ENCODE measurements around the gene CFDP1.

CFDP1 gene

GRCh38 chr16:75345711-75346110 is 87.6 kb downstream of the CFDP1 start:
- no peak overlapping the region for H3K9ac ChIP-seq (ENCODE audit: low read length)
- no peak overlapping the region for H3K27ac ChIP-seq (ENCODE audit: low read depth, low read length, poor library complexity, severe bottlenecking)
- no peak overlapping the region for H2AFZ ChIP-seq (ENCODE audit: low read length)
- H4K20me1 ChIP-seq (ENCODE audit: insufficient read depth, low read length): no peaks in the 10 kb centered on the region
- no peaks in the 10 kb centered on the region for H3K79me2 ChIP-seq (ENCODE audit: insufficient read depth, low read length)
- no peaks in the 10 kb centered on the region for H3K27me3 ChIP-seq (ENCODE audit: insufficient read depth, low read length)
- H3K4me1 ChIP-seq (ENCODE audit: insufficient read depth, low read length, severe bottlenecking): no peaks in the 10 kb centered on the region
- H3K4me3 ChIP-seq (ENCODE audit: low read depth, low read length, poor library complexity, severe bottlenecking): no peak overlapping the region
- H3K4me2 ChIP-seq (ENCODE audit: low read length): no peak overlapping the region
- H3K9me3 ChIP-seq (ENCODE audit: low read length): no peaks in the 10 kb centered on the region
- no peaks in the 10 kb centered on the region for H3K9me2 ChIP-seq (ENCODE audit: low read depth, low read length)
- H3K36me3 ChIP-seq (ENCODE audit: insufficient read depth, low read length): no peaks in the 10 kb centered on the region
- TF ChIP-seq CTCF (IDR thresholded peaks at IDR 0.05; ENCODE audit: low read length): no peak
- no peak for TF ChIP-seq EZH2 (IDR thresholded peaks at IDR 0.05; ENCODE audit: borderline replicate concordance, low read length)
- H3F3A ChIP-seq (ENCODE audit: insufficient read depth, low read length): no peaks in the 10 kb centered on the region

- 0 out of 2 replicates have a peak, but pooled peaks cover 10% of the 10 kb centered on the region for H3K36me3 ChIP-seq (ENCODE audit: insufficient read depth, low read length)
- H4K20me1 ChIP-seq (ENCODE audit: insufficient read depth, low read length): no peaks in the 10 kb centered on the region
- H3K9me2 ChIP-seq (ENCODE audit: low read depth, low read length): no peaks in the 10 kb centered on the region
- no peak overlapping the region for H2AFZ ChIP-seq (ENCODE audit: low read length)
- no peaks in the 10 kb centered on the region for H3K9me3 ChIP-seq (ENCODE audit: low read length)
- no peak overlapping the region for H3K27ac ChIP-seq (ENCODE audit: low read depth, low read length, poor library complexity, severe bottlenecking)
- TF ChIP-seq CTCF (IDR thresholded peaks at IDR 0.05; ENCODE audit: low read length): no peak
- no peak for TF ChIP-seq EZH2 (IDR thresholded peaks at IDR 0.05; ENCODE audit: borderline replicate concordance, low read length)
- H3F3A ChIP-seq (ENCODE audit: insufficient read depth, low read length): no peaks in the 10 kb centered on the region
- H3K9ac ChIP-seq (ENCODE audit: low read length): no peak overlapping the region
- H3K4me3 ChIP-seq (ENCODE audit: low read depth, low read length, poor library complexity, severe bottlenecking): no peak overlapping the region
- H3K4me1 ChIP-seq (ENCODE audit: insufficient read depth, low read length, severe bottlenecking): no peaks in the 10 kb centered on the region
- no peaks in the 10 kb centered on the region for H3K79me2 ChIP-seq (ENCODE audit: insufficient read depth, low read length)
- no peak overlapping the region for H3K4me2 ChIP-seq (ENCODE audit: low read length)
- no peaks in the 10 kb centered on the region for H3K27me3 ChIP-seq (ENCODE audit: insufficient read depth, low read length)
These were observed 89.4 kb downstream of the CFDP1 start for GRCh38 chr16:75343941-75344340.

- Histone ChIP-seq H3K9me3 (ENCODE audit: low read length) (no peaks in the 10 kb centered on the region), H2AFZ (ENCODE audit: low read length) (no peak overlapping the region), H3K27me3 (ENCODE audit: insufficient read depth, low read length) (no peaks in the 10 kb centered on the region), H4K20me1 (ENCODE audit: insufficient read depth, low read length) (no peaks in the 10 kb centered on the region), H3K9me2 (ENCODE audit: low read depth, low read length) (no peaks in the 10 kb centered on the region), H3F3A (ENCODE audit: insufficient read depth, low read length) (no peaks in the 10 kb centered on the region), H3K4me1 (ENCODE audit: insufficient read depth, low read length, severe bottlenecking) (no peaks in the 10 kb centered on the region), H3K4me3 (ENCODE audit: low read depth, low read length, poor library complexity, severe bottlenecking) (no peak overlapping the region), H3K79me2 (ENCODE audit: insufficient read depth, low read length) (no peaks in the 10 kb centered on the region), H3K4me2 (ENCODE audit: low read length) (no peak overlapping the region), H3K9ac (ENCODE audit: low read length) (no peak overlapping the region), H3K27ac (ENCODE audit: low read depth, low read length, poor library complexity, severe bottlenecking) (no peak overlapping the region), H3K36me3 (ENCODE audit: insufficient read depth, low read length) (0 out of 2 replicates have a peak, but pooled peaks cover 10% of the 10 kb centered on the region)
- TF ChIP-seq CTCF (IDR thresholded peaks at IDR 0.05; ENCODE audit: low read length) (no peak), EZH2 (IDR thresholded peaks at IDR 0.05; ENCODE audit: borderline replicate concordance, low read length) (no peak)
These were observed 90.0 kb downstream of the CFDP1 start for GRCh38 chr16:75343286-75343685.

Data from OCI-LY1 (cell line).